Mucosa of stomach (tissue), 1 donor: ENCODE measurements around the gene LASP1.
A peak's percentile ranks its signal among the peaks of the same experiment; 100 is the strongest.

Source experiments
- H3K27me3 ChIP-seq: one replicate; pipeline ENCODE4 v1.7.0; 2013; ENCODE audit warnings: mild to moderate bottlenecking, low read length; ENCODE audit not compliant: control insufficient read depth, insufficient read depth
- H3K36me3 ChIP-seq: one replicate; pipeline ENCODE4 v1.7.0; 2013; ENCODE audit warnings: low read length; ENCODE audit not compliant: control insufficient read depth, insufficient read depth
- H3K4me1 ChIP-seq: one replicate; pipeline ENCODE4 v1.7.0; 2013; ENCODE audit warnings: mild to moderate bottlenecking, low read length; ENCODE audit not compliant: control insufficient read depth, insufficient read depth
- H3K4me3 ChIP-seq: one replicate; pipeline ENCODE4 v1.7.0; 2013; ENCODE audit warnings: low read length
- H3K9ac ChIP-seq: one replicate; pipeline ENCODE4 v1.7.0; 2013; ENCODE audit warnings: mild to moderate bottlenecking, low read length, moderate library complexity
- H3K9me3 ChIP-seq: one replicate; pipeline ENCODE4 v1.7.0; 2013; ENCODE audit warnings: mild to moderate bottlenecking, low read length, moderate library complexity; ENCODE audit not compliant: control insufficient read depth
- donor health status: Pancreatic carcinoma.

The LASP1 gene

DNA sequence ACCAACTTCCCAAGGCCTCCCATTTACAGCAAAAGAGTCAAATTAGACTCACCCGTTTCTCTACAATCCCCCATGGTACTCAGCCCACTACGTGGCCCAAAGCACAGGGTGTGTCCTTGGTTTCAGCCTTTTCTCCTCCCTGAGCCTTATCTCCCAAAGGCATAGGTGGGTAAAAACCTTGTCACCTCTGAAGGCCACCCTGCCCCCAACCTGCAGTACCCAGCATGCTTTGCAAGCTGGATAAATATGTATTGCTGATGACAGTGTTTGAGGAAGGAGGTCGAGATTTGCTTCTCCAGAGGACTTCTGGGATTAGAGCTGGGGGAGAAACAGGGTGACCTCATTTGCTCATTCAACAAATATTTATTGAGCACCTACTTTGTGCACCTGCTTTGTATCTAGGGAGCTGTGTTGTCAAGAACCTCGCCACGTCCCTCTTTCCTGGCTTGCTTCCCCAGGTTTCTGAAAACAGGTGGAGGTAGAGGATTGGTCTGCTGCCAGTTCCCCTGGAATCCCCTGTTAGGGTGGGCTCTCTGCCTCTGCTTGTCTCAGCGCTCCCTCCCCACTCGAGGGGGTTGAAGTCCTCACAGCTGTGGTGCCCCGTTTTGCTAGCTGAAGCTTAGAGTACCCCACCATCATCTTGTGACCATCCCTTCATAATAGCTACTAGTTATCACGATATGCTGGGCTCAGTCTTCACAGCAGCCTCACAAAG, 3.0 kb downstream of the LASP1 start:
- Histone ChIP-seq H3K4me3 (peak overlapping the region; percentile 95), H3K27me3 (no peaks in the 10 kb centered on the region), H3K9me3 (no peaks in the 10 kb centered on the region), H3K36me3 (peaks cover 14% of the 10 kb centered on the region), H3K9ac (peak overlapping the region; percentile 92), H3K4me1 (peaks cover 64% of the 10 kb centered on the region)

DNA sequence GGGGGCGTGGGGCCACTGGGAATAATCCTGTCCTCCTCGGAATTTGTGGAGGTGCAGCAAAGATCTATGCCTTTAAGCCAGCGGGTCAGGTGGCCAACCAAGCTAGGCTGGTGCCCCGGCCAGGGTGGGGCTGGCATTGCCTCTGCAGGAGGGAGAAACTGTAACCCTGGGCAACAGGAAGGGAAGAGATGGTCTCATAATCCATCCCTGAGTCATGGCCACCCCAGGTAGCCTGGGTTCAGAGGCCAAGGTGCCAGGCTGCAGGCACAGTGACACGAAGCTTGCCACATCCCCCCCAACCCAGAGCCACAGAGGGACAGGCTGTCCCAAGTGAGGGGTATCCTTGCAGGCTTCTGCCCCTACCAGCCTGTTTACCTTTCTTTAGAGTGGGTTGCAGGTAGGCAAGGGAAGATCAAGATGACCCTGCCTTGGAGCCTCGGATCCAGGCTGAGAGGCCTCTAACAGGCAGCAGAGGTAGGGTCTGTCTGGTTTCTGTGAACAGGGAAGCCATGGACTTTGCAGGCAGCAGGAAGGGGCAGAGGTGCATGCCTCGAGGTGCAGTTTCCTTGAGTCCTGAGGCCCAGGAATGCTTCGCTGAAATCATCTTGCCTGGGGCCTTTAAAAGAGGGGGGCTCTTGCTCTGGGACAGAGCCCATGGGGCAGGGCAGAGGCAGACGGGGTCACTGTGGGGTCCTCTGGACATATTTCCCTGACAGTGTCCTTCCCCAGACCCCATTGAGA, 4.0 kb downstream of the LASP1 start:
- Histone ChIP-seq H3K4me3 (no peak overlapping the region), H3K36me3 (peaks cover 18% of the 10 kb centered on the region), H3K27me3 (no peaks in the 10 kb centered on the region), H3K9me3 (no peaks in the 10 kb centered on the region), H3K4me1 (peaks cover 57% of the 10 kb centered on the region), H3K9ac (peak overlapping the region; percentile 92)

DNA sequence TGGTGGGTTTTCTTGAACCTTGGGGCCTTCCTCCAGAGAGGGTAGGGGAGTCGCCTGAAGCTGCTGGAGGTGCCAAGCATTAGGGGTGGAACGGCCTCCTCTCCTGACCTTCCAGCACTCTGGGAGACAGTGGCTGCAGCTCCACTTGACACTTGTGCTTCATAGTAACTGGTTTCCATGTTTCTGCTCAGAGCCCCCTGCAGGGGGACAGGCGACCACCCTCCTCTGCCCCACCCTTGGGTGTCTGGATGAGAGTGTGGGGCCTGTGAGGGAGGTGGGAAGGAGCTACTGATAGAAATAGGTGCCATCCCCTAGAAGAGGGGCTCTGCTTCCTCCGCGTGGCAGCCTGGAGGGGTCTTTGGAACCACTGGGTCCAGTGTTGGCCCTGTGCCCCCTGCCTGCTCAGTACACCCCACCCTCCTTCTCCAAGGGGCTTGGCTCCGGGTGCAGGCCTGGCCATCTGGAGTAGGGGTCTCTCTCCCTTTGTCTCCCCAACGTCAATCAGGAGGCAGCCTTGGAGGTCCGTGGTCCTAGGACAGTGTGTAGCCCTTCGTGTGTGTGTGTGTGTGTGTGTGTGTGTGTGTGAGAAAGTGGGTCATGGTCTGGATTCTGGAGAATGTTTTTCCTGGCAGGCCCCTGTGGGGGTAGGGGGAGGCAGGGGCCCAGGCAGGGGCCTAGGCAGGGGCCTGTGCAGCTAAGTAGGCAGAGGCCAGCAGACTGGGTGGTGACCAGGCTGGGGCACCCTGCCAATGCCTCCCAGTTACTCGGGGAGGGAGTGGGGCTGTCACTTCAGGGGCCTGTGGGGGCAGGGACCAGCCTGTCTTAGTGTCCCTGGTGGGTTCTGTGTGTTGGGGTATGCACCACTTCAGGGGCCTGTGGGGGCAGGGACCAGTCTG, 4.9 kb downstream of the LASP1 start:
- peak overlapping the region; percentile 92 for H3K9ac ChIP-seq
- no peak overlapping the region for H3K4me3 ChIP-seq
- H3K27me3 ChIP-seq = no peaks in the 10 kb centered on the region
- H3K9me3 ChIP-seq = no peaks in the 10 kb centered on the region
- peaks cover 21% of the 10 kb centered on the region for H3K36me3 ChIP-seq
- peaks cover 64% of the 10 kb centered on the region for H3K4me1 ChIP-seq

DNA sequence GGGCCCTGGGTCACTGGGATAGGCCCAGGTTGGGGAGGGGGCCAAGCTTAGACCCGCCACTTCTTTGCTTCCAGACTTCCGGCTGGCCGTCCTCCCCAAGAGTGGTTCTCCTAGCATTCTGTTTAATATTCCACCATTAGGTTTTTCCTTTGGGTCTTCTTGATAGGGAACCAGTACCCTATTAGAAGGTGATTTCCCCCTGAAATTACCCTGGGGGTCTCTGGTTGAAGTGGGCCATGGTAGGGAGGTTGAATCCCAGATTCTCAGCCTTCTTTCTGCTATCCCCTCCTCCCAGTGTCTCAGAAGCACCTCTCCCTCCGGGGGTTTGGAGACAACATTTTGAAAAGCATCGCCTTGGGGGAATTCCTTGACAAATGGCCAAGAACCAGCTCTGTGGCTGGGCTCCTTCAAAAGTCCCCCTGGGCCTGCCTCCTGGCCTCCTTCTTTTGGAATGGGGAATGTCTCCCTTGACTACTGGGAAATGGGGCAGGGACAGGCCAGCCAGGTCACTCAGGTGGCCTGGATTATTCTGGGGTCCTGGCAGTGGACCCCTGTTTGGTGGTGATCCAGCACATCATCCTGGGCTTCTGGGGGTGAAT, 5.7 kb downstream of the LASP1 start:
- Histone ChIP-seq H3K9me3 (no peaks in the 10 kb centered on the region), H3K4me1 (peaks cover 73% of the 10 kb centered on the region), H3K27me3 (no peaks in the 10 kb centered on the region), H3K9ac (peak overlapping the region; percentile 25), H3K4me3 (no peak overlapping the region), H3K36me3 (peaks cover 28% of the 10 kb centered on the region)

GRCh38 chr17:38877130-38877851, 7.4 kb downstream of the LASP1 start:
- Histone ChIP-seq H3K27me3 (no peaks in the 10 kb centered on the region), H3K4me1 (peaks cover 82% of the 10 kb centered on the region), H3K9ac (peak overlapping the region; percentile 24), H3K4me3 (no peak overlapping the region), H3K36me3 (peaks cover 32% of the 10 kb centered on the region), H3K9me3 (no peaks in the 10 kb centered on the region)

DNA sequence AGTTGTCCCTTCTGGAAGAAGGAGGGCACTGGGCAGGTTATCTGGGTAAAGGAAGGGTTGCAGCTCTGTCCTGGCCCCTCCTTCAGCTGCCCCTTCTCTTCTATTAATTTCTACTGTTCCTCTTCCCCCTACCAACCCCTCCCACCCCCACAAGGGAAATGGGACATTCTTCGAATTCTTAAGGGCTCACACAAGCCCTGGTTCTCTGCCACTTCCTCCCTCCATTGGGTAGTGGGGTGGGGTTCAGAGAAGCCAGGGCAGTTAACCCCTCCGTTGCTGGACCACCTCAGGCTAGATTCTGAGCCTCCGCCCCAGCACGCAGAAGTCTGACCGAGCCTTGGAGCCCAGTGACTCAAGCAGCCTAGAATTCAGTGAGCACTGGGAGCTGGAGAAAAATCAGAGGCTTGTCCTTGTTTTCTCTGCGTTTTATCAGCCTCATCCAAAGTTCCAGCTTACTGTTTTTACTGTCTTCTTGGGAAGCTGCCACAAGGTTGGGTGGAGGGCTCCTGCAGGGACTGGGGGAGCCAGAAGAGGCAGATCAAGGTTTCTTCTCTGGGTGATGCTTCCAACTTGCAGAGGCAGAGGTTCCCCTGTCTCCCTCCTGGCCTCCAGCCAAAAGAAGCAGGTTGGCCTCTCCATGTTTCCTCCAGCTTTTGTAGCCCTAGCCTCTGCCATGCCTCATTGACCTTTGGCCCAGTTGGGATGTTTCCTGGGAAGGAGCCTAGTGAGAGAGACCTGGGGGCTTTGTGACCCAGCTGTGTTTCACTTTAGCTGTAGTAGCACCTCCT, 10.2 kb downstream of the LASP1 start:
- H3K9me3 ChIP-seq = no peaks in the 10 kb centered on the region
- H3K9ac ChIP-seq = peak overlapping the region; percentile 28
- H3K27me3 ChIP-seq = no peaks in the 10 kb centered on the region
- peaks cover 26% of the 10 kb centered on the region for H3K36me3 ChIP-seq
- peaks cover 78% of the 10 kb centered on the region for H3K4me1 ChIP-seq
- no peak overlapping the region for H3K4me3 ChIP-seq

GRCh38 chr17:38881600-38882191, 11.8 kb downstream of the LASP1 start:
- Histone ChIP-seq H3K9me3 (no peaks in the 10 kb centered on the region), H3K4me3 (no peak overlapping the region), H3K9ac (no peak overlapping the region), H3K27me3 (no peaks in the 10 kb centered on the region), H3K4me1 (peaks cover 84% of the 10 kb centered on the region), H3K36me3 (peaks cover 29% of the 10 kb centered on the region)

GRCh38 chr17:38882870-38883269, 13.0 kb downstream of the LASP1 start:
- Histone ChIP-seq H3K36me3 (peaks cover 28% of the 10 kb centered on the region), H3K4me3 (no peak overlapping the region), H3K4me1 (peaks cover 85% of the 10 kb centered on the region)

GRCh38 chr17:38883592-38884526, 14.0 kb downstream of the LASP1 start:
- H3K9me3 ChIP-seq = no peaks in the 10 kb centered on the region
- no peak overlapping the region for H3K9ac ChIP-seq
- peaks cover 87% of the 10 kb centered on the region for H3K4me1 ChIP-seq
- peaks cover 28% of the 10 kb centered on the region for H3K36me3 ChIP-seq
- no peak overlapping the region for H3K4me3 ChIP-seq
- no peaks in the 10 kb centered on the region for H3K27me3 ChIP-seq

More at GRCh38 chr17:38882870-38883269, 13.0 kb downstream of the LASP1 start:
- Histone ChIP-seq H3K9ac (no peak overlapping the region), H3K27me3 (no peaks in the 10 kb centered on the region), H3K9me3 (no peaks in the 10 kb centered on the region)
